Mesenteric fat pad (tissue), 1 donor: ENCODE data around the gene ITIH5. TPM values are rescaled to one million over a fixed set of nuclear protein-coding genes. Genes with fewer than 3 reads are reported as not detected.
"Not testable (repeated sequence)": the region's sequence is repeated elsewhere in the genome, so short reads cannot be mapped to it uniquely, and the experiment has no call there.

Source experiments
- DNase-seq: peaks from one replicate; pipeline ENCODE4 v3.0.0-alpha.2; 2020; ENCODE audit warnings: low spot score
- total RNA-seq: library from RNA; stranded (reverse); fragmentation: NEBNext Ultra II Directional; extraction: Animal tissue kit (Norgen Biotek cat#: 25700); gene quantifications from one replicate; pipeline ENCODE4 v1.2.1, GENCODE V29; 2021
- donor health status: DM: yes; HTN: yes; CAD: no.

Gene ITIH5
- total RNA-seq, 1 donor from 2014 or later = 439 TPM

- no peak for DNase-seq
These were observed 22.8 kb upstream of the ITIH5 start for GRCh38 chr10:7689591-7689990.

GRCh38 chr10:7687228-7687907 is 20.6 kb upstream of the ITIH5 start:
- no peak for DNase-seq

DNA sequence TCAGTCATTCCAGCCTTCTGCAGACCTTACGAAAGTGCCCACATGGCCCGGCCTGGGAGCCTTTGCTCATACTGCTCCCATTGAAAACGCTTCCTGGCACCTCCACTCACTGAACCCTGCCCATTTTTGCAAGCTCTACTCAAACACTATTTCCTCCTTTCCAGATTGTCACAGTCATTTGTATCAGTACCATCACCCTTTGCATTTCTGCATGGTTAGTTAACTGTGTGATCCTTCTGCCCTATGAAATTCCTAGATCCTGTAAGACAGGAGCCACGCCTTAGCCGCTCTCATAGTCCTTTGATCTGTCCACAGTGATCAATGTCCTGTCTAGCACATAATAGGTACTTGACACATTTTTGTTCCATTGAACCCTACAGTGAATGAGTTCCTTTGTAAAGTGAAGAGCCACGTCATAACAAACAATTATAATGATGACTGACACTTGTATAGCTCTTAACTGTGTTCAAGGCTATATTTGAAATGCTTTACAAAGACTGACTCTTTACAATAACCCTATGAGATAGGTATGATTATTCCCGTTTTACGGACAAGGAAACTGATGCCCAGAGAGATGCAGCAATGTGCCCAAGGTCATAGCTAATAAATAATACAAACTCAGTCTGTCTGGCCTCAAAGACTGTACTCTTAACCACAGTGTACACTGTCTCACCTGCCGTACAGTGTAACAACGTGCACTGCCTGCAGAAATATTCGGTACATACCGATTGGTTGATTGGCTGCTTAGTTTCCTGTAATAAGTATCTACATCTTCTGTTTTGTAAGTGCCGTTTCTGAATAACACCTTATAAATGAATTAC is 19.8 kb upstream of the ITIH5 start:
- no peak for DNase-seq

- DNase-seq = not testable (repeated sequence)
These were observed 13.3 kb upstream of the ITIH5 start for GRCh38 chr10:7680078-7680477.

GRCh38 chr10:7679256-7679655 is 12.5 kb upstream of the ITIH5 start:
- DNase-seq = no peak

DNA sequence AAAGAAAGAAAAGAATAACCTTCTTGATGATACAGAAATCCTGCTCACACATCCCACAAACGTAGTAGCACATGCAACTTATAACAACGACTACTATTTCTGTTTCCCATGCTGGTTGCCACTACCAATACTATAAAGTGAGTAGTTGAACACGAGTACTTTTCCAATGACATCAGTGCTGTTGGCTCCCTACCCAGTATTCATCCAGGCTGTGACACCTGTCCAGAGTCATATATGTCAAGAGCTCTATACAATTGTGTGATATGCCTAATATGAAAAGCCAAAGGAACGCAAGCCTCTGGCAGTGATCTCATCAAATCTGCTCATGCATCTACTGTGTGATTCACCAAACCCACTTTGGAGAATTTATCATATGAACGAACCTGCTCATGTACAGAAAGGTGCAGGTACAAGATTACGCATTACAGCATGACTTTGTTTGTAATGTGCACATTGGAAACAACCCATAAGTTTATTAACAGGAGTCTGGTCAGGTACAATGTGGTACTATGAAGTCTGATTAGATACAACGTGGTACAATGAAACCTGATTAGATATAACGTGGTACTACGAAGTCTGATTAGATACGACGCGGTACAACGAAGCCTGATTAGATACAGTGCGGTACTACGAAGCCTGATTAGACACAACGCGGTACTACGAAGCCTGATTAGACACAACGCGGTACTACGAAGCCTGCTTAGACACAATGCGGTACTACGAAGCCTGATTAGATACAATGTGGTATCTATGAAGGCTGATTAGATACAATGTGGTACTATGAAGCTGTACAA is 5.8 kb upstream of the ITIH5 start:
- DNase-seq = no peak

- DNase-seq = no peak
These were observed 3.4 kb upstream of the ITIH5 start for GRCh38 chr10:7670157-7670556.

DNA sequence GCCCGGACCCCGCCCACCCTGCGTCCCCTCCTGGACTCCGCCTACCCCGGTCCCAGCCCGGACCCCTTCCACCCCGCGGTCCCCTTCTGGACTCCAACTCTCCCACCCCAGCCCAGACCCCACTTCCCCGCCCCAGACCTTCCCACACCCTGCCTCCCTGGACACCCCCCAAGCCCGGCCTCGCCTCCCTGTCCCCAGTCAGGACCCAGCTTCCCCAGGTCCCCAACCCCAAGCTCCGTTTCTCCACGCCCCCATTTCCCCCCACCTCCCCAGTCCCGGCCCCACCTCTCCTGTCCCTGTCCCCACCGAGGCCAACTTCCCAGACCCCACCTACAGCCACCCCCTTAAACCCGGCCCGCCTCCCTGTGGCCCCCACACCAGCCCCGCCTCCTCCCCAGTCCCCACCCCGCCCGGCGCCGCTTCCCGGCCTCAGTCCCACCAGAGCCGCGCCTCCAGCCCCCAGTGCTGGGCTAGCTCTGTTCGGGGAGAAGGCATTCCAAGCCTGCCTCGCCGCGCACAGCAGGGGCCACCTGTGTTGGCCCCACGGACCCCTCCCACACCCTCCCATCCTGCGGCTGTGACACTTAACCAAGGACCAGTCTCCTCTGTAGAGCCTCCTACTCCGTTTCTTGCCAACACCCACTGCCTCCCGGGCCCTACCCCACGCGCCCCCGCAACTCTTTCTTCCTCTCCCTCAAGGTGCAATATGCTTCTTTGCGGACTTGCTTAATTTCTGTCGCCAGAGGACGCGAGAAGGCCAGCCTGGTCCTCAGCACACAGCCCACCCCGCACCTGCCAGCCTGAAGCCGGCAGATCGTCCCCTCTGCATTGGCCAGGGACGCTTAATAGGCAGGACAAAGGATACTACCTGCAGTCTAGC is 736 bp upstream of the ITIH5 start:
- no peak for DNase-seq

GRCh38 chr10:7665767-7666166 is 999 bp downstream of the ITIH5 start:
- DNase-seq = no peak

DNA sequence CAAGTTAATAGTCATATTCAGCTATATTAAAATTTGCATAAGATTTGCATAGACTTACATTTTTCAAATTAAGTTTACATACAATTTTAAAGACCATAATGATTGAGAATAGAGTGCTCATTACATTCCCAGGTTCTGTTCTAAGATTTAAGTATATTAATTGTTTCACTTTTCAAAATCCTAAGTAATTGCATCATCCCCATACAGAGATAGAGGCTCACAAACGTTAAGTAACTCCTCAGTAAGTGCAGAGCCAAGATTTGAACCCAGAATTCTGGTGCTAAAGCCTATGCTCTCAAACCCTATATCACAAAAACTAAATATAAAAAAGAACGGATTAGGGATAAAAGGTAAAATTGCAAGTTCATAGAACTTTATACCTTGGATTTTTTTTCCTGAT is 2.1 kb downstream of the ITIH5 start:
- no peak for DNase-seq

GRCh38 chr10:7662522-7662921 is 4.2 kb downstream of the ITIH5 start:
- DNase-seq = no peak

DNA sequence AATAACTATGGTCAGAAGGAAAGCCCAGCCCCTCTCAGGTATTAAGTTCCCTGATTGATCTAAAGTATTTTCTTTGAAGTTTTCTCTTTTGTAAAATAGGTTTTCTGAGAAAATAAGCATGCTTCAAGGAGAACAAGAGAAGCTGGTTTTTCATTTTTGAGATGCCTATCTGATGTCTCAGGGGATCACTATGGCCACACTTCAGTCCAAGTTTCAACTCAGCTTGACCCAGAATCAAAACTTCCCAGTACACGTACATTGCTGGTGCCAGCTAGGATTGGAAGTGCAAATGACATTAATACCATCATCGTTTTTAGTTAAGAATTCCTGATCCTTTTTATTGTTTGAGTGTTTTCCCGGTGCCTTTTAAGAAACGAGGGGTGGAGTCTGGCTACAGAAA is 7.2 kb downstream of the ITIH5 start:
- DNase-seq = no peak

DNA sequence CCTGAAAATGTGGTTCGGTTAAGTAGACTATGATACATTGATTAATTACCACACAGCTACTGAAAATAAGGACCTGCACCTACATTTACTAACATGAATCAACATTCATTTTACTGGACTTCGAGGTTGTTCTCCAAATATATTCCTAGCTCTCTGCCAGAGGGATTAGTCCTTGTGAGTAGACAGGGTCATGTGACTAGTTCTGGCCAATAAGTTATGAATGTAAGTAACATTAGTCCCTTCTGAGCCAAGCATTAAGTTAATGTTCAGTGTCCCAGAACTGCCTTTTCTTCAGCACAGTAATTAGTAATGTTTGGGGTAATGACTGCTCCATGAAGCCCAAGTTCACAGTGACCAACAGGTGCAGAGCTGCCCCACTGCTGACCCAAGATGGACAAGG is 9.2 kb downstream of the ITIH5 start:
- no peak for DNase-seq

DNA sequence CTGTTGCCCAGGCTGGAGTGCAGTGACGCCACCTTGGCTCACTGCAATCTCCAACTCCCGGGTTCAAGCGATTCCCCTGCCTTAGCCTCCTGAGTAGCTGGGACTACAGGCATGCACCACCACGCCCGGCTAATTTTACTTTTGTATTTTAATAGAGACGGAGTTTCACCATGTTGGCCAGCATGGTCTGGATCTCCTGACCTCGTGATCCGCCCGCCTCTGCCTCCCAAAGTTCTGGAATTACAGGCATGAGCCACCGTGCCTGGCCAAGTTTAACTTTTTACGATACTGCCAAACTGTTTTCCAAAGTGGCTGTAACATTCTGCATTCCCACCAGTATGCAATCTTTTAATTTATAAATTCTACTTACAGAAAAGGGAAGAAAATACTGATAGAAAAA is 9.7 kb downstream of the ITIH5 start:
- not testable (repeated sequence) for DNase-seq

DNA sequence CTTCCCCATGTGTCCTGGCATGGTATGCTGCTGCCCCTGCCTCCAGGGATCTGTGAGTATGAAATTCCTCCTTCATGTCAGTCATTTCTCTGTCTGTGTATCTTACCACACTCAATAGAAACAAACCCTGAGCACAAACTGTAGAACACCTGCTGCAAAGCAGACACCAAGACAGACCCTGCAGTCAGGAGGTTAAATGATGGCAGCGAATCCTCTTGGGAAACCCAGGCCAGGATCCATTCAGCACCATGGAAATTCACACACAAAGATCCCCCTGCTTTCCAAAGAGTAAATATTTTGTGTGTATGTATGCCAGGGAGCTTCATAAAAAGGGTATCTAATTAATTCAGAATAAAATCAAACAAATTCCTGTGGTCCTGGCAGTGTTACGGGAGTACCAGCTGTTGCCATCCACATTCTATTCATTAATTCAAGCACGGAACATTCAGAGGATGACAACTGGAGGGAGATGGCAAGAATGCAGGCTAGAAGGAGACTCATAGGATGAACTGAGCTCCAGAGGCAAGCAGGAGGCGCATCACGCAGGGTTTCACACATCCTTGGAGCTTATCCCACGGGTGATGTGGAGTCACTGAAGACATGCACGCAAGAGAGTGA is 14.8 kb downstream of the ITIH5 start:
- DNase-seq = no peak

- no peak for DNase-seq
These were observed 17.0 kb downstream of the ITIH5 start for GRCh38 chr10:7649673-7650300.

DNA sequence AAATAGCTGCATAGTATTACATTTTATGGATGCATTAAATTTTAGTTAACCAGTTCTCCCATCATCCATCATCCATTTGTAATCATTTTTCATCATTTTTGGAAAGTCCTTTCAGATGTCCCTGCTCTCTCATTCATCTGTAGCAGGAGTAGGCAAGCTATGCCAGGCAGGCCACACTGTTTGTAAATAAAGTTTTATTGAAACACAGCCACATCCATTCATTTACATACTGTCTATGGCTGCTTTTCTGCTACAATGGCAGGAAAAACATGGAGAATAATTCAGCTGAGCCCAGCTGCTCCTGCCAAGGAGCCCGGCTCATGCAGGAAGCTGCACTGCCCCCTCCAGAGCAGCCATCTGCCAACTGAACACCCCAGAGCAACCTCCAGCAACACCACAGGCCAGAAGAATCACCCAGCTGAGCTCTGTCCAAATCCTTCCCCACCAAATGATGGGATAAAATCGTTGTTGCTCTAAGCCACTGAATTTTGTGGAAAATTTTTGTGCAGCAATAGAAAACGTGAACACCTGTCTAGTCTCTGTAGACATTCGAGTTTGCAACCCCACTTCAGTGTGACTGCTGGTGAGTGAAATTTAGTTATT is 19.6 kb downstream of the ITIH5 start:
- DNase-seq = no peak

DNA sequence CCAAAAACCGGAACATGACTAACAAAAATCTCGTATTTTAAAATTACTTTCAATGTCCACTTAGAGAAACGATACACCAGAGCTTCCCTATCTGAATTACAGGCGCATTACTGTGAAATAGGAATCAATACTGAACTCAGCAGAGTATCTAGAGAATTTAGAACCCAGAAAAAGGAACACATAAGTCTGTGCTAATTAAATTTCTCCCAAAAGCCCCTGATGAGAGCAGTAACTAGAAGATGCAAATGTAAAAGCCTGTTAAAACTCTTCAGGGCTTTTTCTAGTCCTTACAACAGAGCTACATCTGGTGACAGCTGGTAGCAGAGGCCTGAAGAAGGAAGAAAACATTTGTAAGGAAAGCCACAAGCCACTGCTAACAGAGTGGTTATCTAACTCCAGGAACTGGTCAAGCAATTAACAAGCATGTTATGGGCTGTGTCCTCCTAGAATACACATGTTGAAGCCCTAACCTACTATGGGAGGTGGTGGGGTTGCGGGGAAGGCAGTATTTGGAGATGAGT is 24.2 kb downstream of the ITIH5 start:
- no peak for DNase-seq

GRCh38 chr10:7635408-7636125 is 31.2 kb downstream of the ITIH5 start:
- DNase-seq = no peak
